NCI-H2196 treated with DMSO at 0.1 percent for 48 hours (cell line): ENCODE results near the gene MLF1.
"Not testable (repeated sequence)": the region's sequence is repeated elsewhere in the genome, so short reads cannot be mapped to it uniquely, and the experiment has no call there.

Source experiments
- DNase-seq: peaks from one replicate; lab custom pipeline; 2025; ENCODE audit not compliant: unreplicated experiment; lab: John Stamatoyannopoulos, UW

MLF1 gene, protein sequence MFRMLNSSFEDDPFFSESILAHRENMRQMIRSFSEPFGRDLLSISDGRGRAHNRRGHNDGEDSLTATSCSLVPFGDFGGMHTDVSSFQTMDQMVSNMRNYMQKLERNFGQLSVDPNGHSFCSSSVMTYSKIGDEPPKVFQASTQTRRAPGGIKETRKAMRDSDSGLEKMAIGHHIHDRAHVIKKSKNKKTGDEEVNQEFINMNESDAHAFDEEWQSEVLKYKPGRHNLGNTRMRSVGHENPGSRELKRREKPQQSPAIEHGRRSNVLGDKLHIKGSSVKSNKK

GRCh38 chr3:158570999-158571702, at the start of gene MLF1:
Gene MLF1, plus strand, starts transcription at chr3:158571194. Its CDS starts 107 bp downstream, at chr3:158571301.
- DNase-seq = peak; percentile 99

GRCh38 chr3:158522221-158523136, 48.5 kb upstream of the MLF1 start:
- no peak for DNase-seq

GRCh38 chr3:158528076-158528674, 42.8 kb upstream of the MLF1 start:
- DNase-seq = no peak

GRCh38 chr3:158531334-158531733, 39.7 kb upstream of the MLF1 start:
- peak; percentile 67 for DNase-seq

DNA sequence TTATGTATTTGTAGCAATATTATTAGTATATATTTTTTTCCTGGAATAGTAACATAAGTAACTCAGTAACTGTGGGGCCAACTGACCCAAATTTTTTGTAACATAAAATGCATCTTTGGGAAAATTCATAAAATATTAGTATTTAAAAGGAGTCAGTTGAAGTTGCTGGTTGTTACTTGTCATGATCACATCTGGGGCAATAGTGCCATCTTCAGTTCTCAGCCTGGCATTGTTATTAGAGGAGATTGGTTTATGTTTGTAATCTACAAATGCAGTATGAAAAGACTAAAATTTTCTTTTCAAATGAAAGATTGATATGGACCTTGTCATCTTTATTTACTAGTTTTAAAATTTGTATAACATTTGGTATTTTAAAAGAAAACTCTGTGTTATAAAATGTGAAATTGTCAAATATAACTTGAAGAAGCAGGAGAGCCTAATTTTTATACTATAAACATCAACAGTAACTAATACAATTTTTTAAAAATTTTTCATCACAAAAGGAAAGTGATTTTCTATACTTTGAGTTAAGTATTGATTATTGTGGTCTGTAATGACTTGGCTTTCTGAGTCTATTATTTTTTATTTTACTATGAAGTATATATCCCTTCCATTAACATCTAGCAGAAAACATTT, 38.8 kb upstream of the MLF1 start:
- peak; percentile 78 for DNase-seq

GRCh38 chr3:158535918-158536317, 35.1 kb upstream of the MLF1 start:
- no peak for DNase-seq

GRCh38 chr3:158539414-158540014, 31.5 kb upstream of the MLF1 start:
- DNase-seq = peak; percentile 61

DNA sequence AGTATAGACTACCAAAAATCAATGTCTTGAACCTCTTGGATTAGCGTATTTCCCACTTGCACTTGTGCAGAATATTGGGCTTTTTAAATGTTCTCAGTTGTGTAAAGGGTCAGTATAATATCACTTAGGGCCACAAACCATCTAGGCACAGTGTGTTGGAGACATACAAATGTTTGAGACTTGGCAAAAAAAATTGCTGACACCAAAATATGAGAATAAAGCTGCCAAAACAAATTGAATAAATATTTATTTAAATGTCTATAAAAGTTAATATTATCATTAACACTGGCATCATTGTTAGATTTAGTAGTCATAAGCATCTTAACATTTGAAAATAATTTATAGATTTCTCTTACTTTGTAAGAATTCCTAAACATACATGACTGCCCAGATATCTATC, 30.9 kb upstream of the MLF1 start:
- no peak for DNase-seq

DNA sequence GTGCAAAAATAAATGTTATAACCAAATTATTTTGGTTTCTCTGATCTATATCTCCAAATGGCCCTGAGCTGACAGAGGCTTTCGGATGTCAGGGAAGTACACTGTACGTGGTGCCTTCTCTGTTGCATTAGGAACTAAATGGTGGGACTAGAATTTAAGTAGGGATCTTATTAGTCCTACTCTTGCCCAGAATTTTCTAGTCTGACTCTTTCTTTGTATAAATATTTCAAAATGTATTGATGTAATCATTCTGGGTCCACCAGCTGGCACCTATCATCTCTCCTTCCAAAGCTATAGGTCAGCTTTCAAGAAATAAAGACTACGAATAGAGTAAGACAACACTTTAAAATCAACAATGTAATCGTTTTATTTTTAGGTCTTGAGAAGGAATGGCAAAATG, 22.3 kb upstream of the MLF1 start:
- DNase-seq = no peak

GRCh38 chr3:158549938-158550337, 21.1 kb upstream of the MLF1 start:
- not testable (repeated sequence) for DNase-seq

GRCh38 chr3:158552124-158552523, 18.9 kb upstream of the MLF1 start:
- no peak for DNase-seq

GRCh38 chr3:158559504-158559903, 11.5 kb upstream of the MLF1 start:
- DNase-seq = no peak

GRCh38 chr3:158560979-158561378, 10.0 kb upstream of the MLF1 start:
- no peak for DNase-seq

GRCh38 chr3:158562674-158563073, 8.3 kb upstream of the MLF1 start:
- no peak for DNase-seq

DNA sequence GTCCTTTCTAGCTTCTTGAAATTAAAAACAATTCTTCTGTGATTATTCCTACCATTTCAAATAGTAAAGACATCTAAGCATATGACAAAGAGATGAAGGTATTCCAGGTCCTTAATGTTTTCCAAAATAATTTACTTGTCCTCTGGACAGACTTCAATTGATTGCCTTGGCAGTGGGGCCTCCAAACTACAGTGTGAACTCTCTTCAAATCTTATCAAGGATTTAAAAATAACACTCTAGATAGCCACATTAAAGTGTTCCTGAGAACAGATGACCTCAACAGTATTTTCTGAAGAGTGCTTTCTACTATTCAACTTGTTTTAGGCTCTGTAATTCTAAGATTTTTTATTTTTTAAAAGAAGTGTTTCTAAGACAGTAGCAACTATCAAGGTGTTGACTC, 7.9 kb upstream of the MLF1 start:
- DNase-seq = no peak

GRCh38 chr3:158565076-158565475, 5.9 kb upstream of the MLF1 start:
- no peak for DNase-seq

GRCh38 chr3:158568784-158569183, 2.2 kb upstream of the MLF1 start:
- no peak for DNase-seq

GRCh38 chr3:158569794-158570193, 1.2 kb upstream of the MLF1 start:
- DNase-seq = no peak

- no peak for DNase-seq
Measured at GRCh38 chr3:158571969-158572765, 1.2 kb downstream of the MLF1 start.

GRCh38 chr3:158572766-158573060, 1.7 kb downstream of the MLF1 start:
- DNase-seq = no peak
